Stimulated activated CD4-positive, alpha-beta T cell treated with anti-CD3 and anti-CD28 coated beads, Interleukin-15, amount 100 ng/mL, for 24 hours (primary cell): ENCODE measurements around the gene LSM11.

ENCODE experiments used
- DNase-seq: peaks from one replicate; pipeline ENCODE4 v3.0.0-alpha.2; 2020

Gene LSM11

GRCh38 chr5:157735991-157736390, 7.5 kb upstream of the LSM11 start:
- no peak for DNase-seq

GRCh38 chr5:157739388-157740228, 3.9 kb upstream of the LSM11 start:
- no peak for DNase-seq

- DNase-seq: no peak
These were observed 3.3 kb upstream of the LSM11 start for GRCh38 chr5:157740229-157740610.

GRCh38 chr5:157741131-157741530, 2.4 kb upstream of the LSM11 start:
- DNase-seq: no peak

- DNase-seq: peak; percentile 51
These were observed 819 bp downstream of the LSM11 start for GRCh38 chr5:157744051-157745011.

- DNase-seq: no peak
These were observed 1.5 kb downstream of the LSM11 start for GRCh38 chr5:157745041-157745456.

- DNase-seq: no peak
These were observed 3.7 kb downstream of the LSM11 start for GRCh38 chr5:157747173-157747740.

GRCh38 chr5:157747766-157748700, 4.5 kb downstream of the LSM11 start:
- DNase-seq: peak; percentile 24

GRCh38 chr5:157748760-157749461, 5.4 kb downstream of the LSM11 start:
- DNase-seq: peak; percentile 19

GRCh38 chr5:157749462-157749799, 5.9 kb downstream of the LSM11 start:
- DNase-seq: no peak

GRCh38 chr5:157750320-157750719, 6.8 kb downstream of the LSM11 start:
- no peak for DNase-seq

- DNase-seq: no peak
These were observed 12.6 kb downstream of the LSM11 start for GRCh38 chr5:157756122-157756521.

GRCh38 chr5:157758706-157759105, 15.2 kb downstream of the LSM11 start:
- no peak for DNase-seq

GRCh38 chr5:157761690-157762621, 18.4 kb downstream of the LSM11 start:
- DNase-seq: peak; percentile 14

GRCh38 chr5:157764531-157764930, 21.0 kb downstream of the LSM11 start:
- no peak for DNase-seq

- DNase-seq: no peak
These were observed 22.9 kb downstream of the LSM11 start for GRCh38 chr5:157766442-157766841.

GRCh38 chr5:157766902-157767301, 23.4 kb downstream of the LSM11 start:
- DNase-seq: no peak

GRCh38 chr5:157767689-157768088, 24.2 kb downstream of the LSM11 start:
- no peak for DNase-seq

GRCh38 chr5:157770665-157771064, 27.2 kb downstream of the LSM11 start:
- DNase-seq: no peak

- DNase-seq: peak; percentile 32
These were observed 28.6 kb downstream of the LSM11 start for GRCh38 chr5:157772127-157772526.
